ENCODE measurements around the gene UBAC1.

The UBAC1 gene

GRCh38 chr9:135961277-135961715 lies at the start of gene UBAC1:
Gene UBAC1, minus strand, starts transcription at chr9:135961373. Its CDS starts 211 bp downstream, at chr9:135961162.
- DNase-seq (ENCODE audit: low read depth in 2 of 2): peak; percentile 92 to 93

GRCh38 chr9:136010615-136011361 lies 49.6 kb upstream of the UBAC1 start:
- no peak for DNase-seq (ENCODE audit: low read depth in 2 of 2)

- DNase-seq (ENCODE audit: low read depth in 2 of 2): no peak
Observed at GRCh38 chr9:136010176-136010575, 49.0 kb upstream of the UBAC1 start.

- no peak for DNase-seq (ENCODE audit: low read depth in 2 of 2)
Observed at GRCh38 chr9:136009516-136009915, 48.3 kb upstream of the UBAC1 start.

GRCh38 chr9:136008693-136008997 lies 47.5 kb upstream of the UBAC1 start:
- no peak for DNase-seq (ENCODE audit: low read depth in 2 of 2)

GRCh38 chr9:136007934-136008692 lies 46.9 kb upstream of the UBAC1 start:
- no peak for DNase-seq (ENCODE audit: low read depth in 2 of 2)

GRCh38 chr9:136007276-136007933 lies 46.2 kb upstream of the UBAC1 start:
- DNase-seq (ENCODE audit: low read depth in 2 of 2): no peak

- DNase-seq (ENCODE audit: low read depth in 2 of 2): no peak
Observed at GRCh38 chr9:136006169-136006568, 45.0 kb upstream of the UBAC1 start.

GRCh38 chr9:136004712-136005111 lies 43.5 kb upstream of the UBAC1 start:
- no peak for DNase-seq (ENCODE audit: low read depth in 2 of 2)

- DNase-seq (ENCODE audit: low read depth in 2 of 2): no peak
Observed at GRCh38 chr9:136004219-136004618, 43.0 kb upstream of the UBAC1 start.

GRCh38 chr9:136003411-136004218 lies 42.4 kb upstream of the UBAC1 start:
- DNase-seq (ENCODE audit: low read depth in 2 of 2): no peak

GRCh38 chr9:136002881-136003280 lies 41.7 kb upstream of the UBAC1 start:
- DNase-seq (ENCODE audit: low read depth in 2 of 2): no peak

- no peak for DNase-seq (ENCODE audit: low read depth in 2 of 2)
Observed at GRCh38 chr9:136002215-136002614, 41.0 kb upstream of the UBAC1 start.

GRCh38 chr9:136001231-136001630 lies 40.1 kb upstream of the UBAC1 start:
- DNase-seq (ENCODE audit: low read depth in 2 of 2): no peak

- DNase-seq (ENCODE audit: low read depth in 2 of 2): no peak
Observed at GRCh38 chr9:135998410-135999071, 37.4 kb upstream of the UBAC1 start.

- DNase-seq (ENCODE audit: low read depth in 2 of 2): no peak
Observed at GRCh38 chr9:135998016-135998380, 36.8 kb upstream of the UBAC1 start.

- no peak for DNase-seq (ENCODE audit: low read depth in 2 of 2)
Observed at GRCh38 chr9:135997090-135998015, 36.2 kb upstream of the UBAC1 start.

- no peak for DNase-seq (ENCODE audit: low read depth in 2 of 2)
Observed at GRCh38 chr9:135995816-135996215, 34.6 kb upstream of the UBAC1 start.

GRCh38 chr9:135994501-135995192 lies 33.5 kb upstream of the UBAC1 start:
- DNase-seq (ENCODE audit: low read depth in 2 of 2): no peak
